Caco-2 (cell line): Measurements from ENCODE around the gene ATXN7L1. TPM values are rescaled to one million over a fixed set of nuclear protein-coding genes. Genes with fewer than 3 reads are reported as not detected.

Source experiments
- BruUV-seq: library from RNA; stranded (reverse); fragments of 400-500 nt; replicated peaks from 2 replicates; lab custom pipeline; 2021; lab: Mats Ljungman, UMichigan
- CTCF ChIA-PET: fragments of 300-600 bp; sonication (Branson Sonifier 250); formaldehyde crosslinking; loops from one replicate; lab custom pipeline; 2022; ENCODE audit warnings: antibody characterized with exemption; lab: Charles Lee
- POLR2A ChIA-PET: fragments of 300-600 bp; sonication (Branson Sonifier 250); formaldehyde crosslinking; loops from one replicate; lab custom pipeline; 2022; ENCODE audit warnings: antibody characterized with exemption; lab: Charles Lee
- DNase-seq, 2 experiments: peaks; one replicate each; pipeline versions ENCODE4 v3.0.0 to v3.0.0-alpha.2; 2020 to 2022
- H3K27me3 ChIP-seq: replicated peaks from 2 replicates; pipeline ENCODE4 v1.6.0; 2011; ENCODE audit warnings: low read length; ENCODE audit not compliant: control insufficient read depth, insufficient read depth
- H3K36me3 ChIP-seq: 2 replicates; pipeline ENCODE4 v1.5.1; 2011; ENCODE audit warnings: low read length; ENCODE audit not compliant: control insufficient read depth, insufficient read depth
- H3K4me1 ChIP-seq: fragments of 250-450 bp; sonication (Bioruptor Pico); 2 replicates; pipeline ENCODE4 v1.5.1; 2020; ENCODE audit warnings: mild to moderate bottlenecking
- H3K4me3 ChIP-seq: 2 replicates; pipeline ENCODE4 v1.5.1; 2011; ENCODE audit warnings: low read depth, mild to moderate bottlenecking, control low read depth, low read length
- H3K9me3 ChIP-seq: fragments of 250-450 bp; sonication (Bioruptor Pico); 2 replicates; pipeline ENCODE4 v1.5.1; 2020; ENCODE audit warnings: mild to moderate bottlenecking, moderate library complexity
- H3K27ac Mint-ChIP-seq: one replicate; pipeline ENCODE4 v1.8.0; 2022; ENCODE audit warnings: mixed read lengths; ENCODE audit not compliant: unreplicated experiment
- H3K27me3 Mint-ChIP-seq: one replicate; pipeline ENCODE4 v1.8.0; 2022; ENCODE audit warnings: mixed read lengths; ENCODE audit not compliant: insufficient read depth, unreplicated experiment
- H3K36me3 Mint-ChIP-seq: one replicate; pipeline ENCODE4 v1.8.0; 2022; ENCODE audit warnings: mild to moderate bottlenecking, mixed read lengths; ENCODE audit not compliant: insufficient read depth, unreplicated experiment
- H3K4me1 Mint-ChIP-seq: one replicate; pipeline ENCODE4 v1.8.0; 2022; ENCODE audit warnings: low read depth, mixed read lengths; ENCODE audit not compliant: unreplicated experiment
- H3K4me3 Mint-ChIP-seq: one replicate; pipeline ENCODE4 v1.8.0; 2022; ENCODE audit warnings: mild to moderate bottlenecking, moderate library complexity, mixed read lengths; ENCODE audit not compliant: unreplicated experiment
- H3K9me3 Mint-ChIP-seq: one replicate; pipeline ENCODE4 v1.8.0; 2022; ENCODE audit warnings: mixed read lengths; ENCODE audit not compliant: unreplicated experiment
- CTCF ChIP-seq, 2 experiments: fragments of 200-600 bp in 1 of 2; IDR thresholded peaks; 1 replicate in 1 of 2; 2 replicates in 1 of 2; pipeline versions ENCODE4 v1.5.1 to v1.8.0; 2011 to 2022; ENCODE audit warnings: antibody characterized with exemption in 1 of 2, control low read depth in 1 of 2, inconsistent platforms in 1 of 2, low read depth in 1 of 2, low read length in 1 of 2, mild to moderate bottlenecking in 1 of 2, moderate library complexity in 1 of 2; ENCODE audit not compliant: insufficient read depth in 1 of 2, severe bottlenecking in 1 of 2, unreplicated experiment in 1 of 2
- intact Hi-C: fragments of 100-400 bp; cut with micrococcal nuclease; formaldehyde crosslinking; loops from one replicate; pipeline ENCODE4 v1.10.0; 2022; ENCODE audit not compliant: unreplicated experiment
- total RNA-seq: library from RNA; stranded (reverse); gene quantifications from 2 replicates; pipeline ENCODE4 v1.2.3, GENCODE V29; 2022

ATXN7L1 gene
- total RNA-seq, 1 experiment from 2014 or later, result 14.1 TPM

- Mint-ChIP-seq H3K9me3 (no peaks in the 10 kb centered on the region), H3K4me1 (no peaks in the 10 kb centered on the region), H3K4me3 (no peak overlapping the region), H3K27ac (no peak overlapping the region), H3K27me3 (no peaks in the 10 kb centered on the region), H3K36me3 (peaks cover 6% of the 10 kb centered on the region)
- no peak overlapping the region for H3K4me3 ChIP-seq
- H3K36me3 ChIP-seq, result no peaks in the 10 kb centered on the region; the same call in 1 of the 2 replicates
- no peaks in the 10 kb centered on the region for H3K27me3 ChIP-seq
- no peaks in the 10 kb centered on the region for H3K9me3 ChIP-seq
- intact Hi-C loops, result no loop called here
- no peak for TF ChIP-seq CTCF (IDR thresholded peaks at IDR 0.05; ENCODE audit: insufficient read depth in 1 of 2, low read depth in 1 of 2, low read length in 1 of 2, severe bottlenecking in 1 of 2, unreplicated experiment in 1 of 2)
- BruUV-seq, result no TSS peak
- no peaks in the 10 kb centered on the region for H3K4me1 ChIP-seq
- ChIA-PET CTCF (interaction anchor here (0.7 kb wide), 1 partner anchor 22 kb away, joined by 6 read pairs; no protein-coding TSS in a partner anchor), POLR2A (no interaction called here)
- no peak for DNase-seq
Observed at GRCh38 chr7:105640956-105641810, 235.2 kb downstream of the ATXN7L1 start.

- CTCF ChIA-PET, result no interaction called here
- Mint-ChIP-seq H3K4me3 (no peak overlapping the region), H3K36me3 (peaks cover 6% of the 10 kb centered on the region)
Observed at GRCh38 chr7:105639667-105640493, 236.5 kb downstream of the ATXN7L1 start.

More at GRCh38 chr7:105639667-105640493, 236.5 kb downstream of the ATXN7L1 start:
- no peaks in the 10 kb centered on the region for H3K4me1 Mint-ChIP-seq
- no peaks in the 10 kb centered on the region for H3K9me3 Mint-ChIP-seq
- Histone ChIP-seq H3K27me3 (no peaks in the 10 kb centered on the region), H3K4me3 (no peak overlapping the region), H3K4me1 (no peaks in the 10 kb centered on the region), H3K36me3 (no peaks in the 10 kb centered on the region; the same call in 1 of the 2 replicates), H3K9me3 (no peaks in the 10 kb centered on the region)
- no TSS peak for BruUV-seq
- no peak for DNase-seq
- POLR2A ChIA-PET, result no interaction called here
- no peak for TF ChIP-seq CTCF (IDR thresholded peaks at IDR 0.05; ENCODE audit: insufficient read depth in 1 of 2, low read depth in 1 of 2, low read length in 1 of 2, severe bottlenecking in 1 of 2, unreplicated experiment in 1 of 2)
- H3K27me3 Mint-ChIP-seq, result no peaks in the 10 kb centered on the region
- no peak overlapping the region for H3K27ac Mint-ChIP-seq
- intact Hi-C loops, result no loop called here
